Panc1 (cell line): Measurements from ENCODE around the gene PTPN1.

Experiments
- CTCF ChIP-seq: fragments of 450-650 bp; IDR thresholded peaks from 2 replicates; pipeline ENCODE4 v1.5.1; 2017; ENCODE audit warnings: mild to moderate bottlenecking
- POLR2AphosphoS5 ChIP-seq: IDR thresholded peaks from 2 replicates; pipeline ENCODE4 v1.6.1; 2012; ENCODE audit warnings: mild to moderate bottlenecking, low read depth, low read length, moderate library complexity
- TCF7L2 ChIP-seq: IDR thresholded peaks from 2 replicates; pipeline ENCODE4 v1.6.1; 2011; ENCODE audit warnings: mild to moderate bottlenecking, low read depth, low read length, inconsistent platforms
- TF ChIP-seq, protein P1 (sequence below), 2 experiments: IDR thresholded peaks; 2 replicates each; pipeline ENCODE4 v1.6.1; 2011 to 2012; ENCODE audit warnings: low read depth in 2 of 2, control low read depth in 1 of 2, low read length in 1 of 2, mild to moderate bottlenecking in 1 of 2, moderate library complexity in 1 of 2; ENCODE audit not compliant: insufficient read depth in 1 of 2

DNA sequence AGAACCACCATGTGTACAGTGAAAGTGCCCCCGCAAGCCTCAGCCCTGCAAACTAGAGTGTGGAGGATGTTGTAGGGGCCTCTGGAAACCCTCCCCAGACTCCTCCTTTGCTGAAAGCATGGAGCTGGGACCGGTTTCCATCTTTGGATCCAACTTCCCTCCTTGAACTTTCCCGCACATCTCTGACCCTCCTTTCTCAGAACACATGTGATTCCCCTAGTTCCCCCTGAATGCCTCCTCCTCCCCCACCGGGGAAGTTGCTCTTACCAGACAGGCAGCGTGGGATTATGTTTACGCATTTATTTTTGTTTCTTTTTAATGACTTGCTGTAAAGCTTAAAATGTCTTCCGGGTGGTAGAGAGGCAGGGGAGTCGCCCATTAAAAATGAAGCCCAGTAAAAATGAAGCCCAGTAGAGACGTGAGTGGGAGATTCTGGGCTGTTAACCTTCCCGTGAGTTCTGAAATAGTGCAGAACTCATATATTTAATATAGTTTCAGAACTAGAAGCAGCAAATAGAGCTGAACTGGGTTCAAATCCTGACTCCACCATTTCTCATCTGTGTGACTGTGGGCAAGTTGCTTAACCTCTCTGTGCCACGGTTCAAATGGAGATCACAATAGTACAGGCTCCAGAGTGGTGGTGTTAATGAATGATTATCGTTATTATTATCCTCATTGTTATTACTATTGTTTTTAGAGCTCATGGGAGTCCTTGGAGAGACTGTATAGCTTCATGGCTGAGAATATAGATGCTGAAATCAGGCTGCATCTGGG, 8.0 kb upstream of the PTPN1 start:
- no peak for TF ChIP-seq CTCF
- TF ChIP-seq, protein P1, sequence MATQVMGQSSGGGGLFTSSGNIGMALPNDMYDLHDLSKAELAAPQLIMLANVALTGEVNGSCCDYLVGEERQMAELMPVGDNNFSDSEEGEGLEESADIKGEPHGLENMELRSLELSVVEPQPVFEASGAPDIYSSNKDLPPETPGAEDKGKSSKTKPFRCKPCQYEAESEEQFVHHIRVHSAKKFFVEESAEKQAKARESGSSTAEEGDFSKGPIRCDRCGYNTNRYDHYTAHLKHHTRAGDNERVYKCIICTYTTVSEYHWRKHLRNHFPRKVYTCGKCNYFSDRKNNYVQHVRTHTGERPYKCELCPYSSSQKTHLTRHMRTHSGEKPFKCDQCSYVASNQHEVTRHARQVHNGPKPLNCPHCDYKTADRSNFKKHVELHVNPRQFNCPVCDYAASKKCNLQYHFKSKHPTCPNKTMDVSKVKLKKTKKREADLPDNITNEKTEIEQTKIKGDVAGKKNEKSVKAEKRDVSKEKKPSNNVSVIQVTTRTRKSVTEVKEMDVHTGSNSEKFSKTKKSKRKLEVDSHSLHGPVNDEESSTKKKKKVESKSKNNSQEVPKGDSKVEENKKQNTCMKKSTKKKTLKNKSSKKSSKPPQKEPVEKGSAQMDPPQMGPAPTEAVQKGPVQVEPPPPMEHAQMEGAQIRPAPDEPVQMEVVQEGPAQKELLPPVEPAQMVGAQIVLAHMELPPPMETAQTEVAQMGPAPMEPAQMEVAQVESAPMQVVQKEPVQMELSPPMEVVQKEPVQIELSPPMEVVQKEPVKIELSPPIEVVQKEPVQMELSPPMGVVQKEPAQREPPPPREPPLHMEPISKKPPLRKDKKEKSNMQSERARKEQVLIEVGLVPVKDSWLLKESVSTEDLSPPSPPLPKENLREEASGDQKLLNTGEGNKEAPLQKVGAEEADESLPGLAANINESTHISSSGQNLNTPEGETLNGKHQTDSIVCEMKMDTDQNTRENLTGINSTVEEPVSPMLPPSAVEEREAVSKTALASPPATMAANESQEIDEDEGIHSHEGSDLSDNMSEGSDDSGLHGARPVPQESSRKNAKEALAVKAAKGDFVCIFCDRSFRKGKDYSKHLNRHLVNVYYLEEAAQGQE (IDR thresholded peaks at IDR 0.05; ENCODE audit: insufficient read depth in 1 of 2, low read depth in 2 of 2, low read length in 1 of 2) = no peak
- TF ChIP-seq POLR2AphosphoS5 = no peak
- TF ChIP-seq TCF7L2 = no peak
